PC-9 (cell line): Measurements from ENCODE around the gene ARHGAP42. TPM values are rescaled to one million over a fixed set of nuclear protein-coding genes. Genes with fewer than 3 reads are reported as not detected.

Source experiments
- BruUV-seq: library from RNA; stranded (reverse); fragments of 400-500 nt; replicated peaks from 2 replicates; lab custom pipeline; 2021; lab: Mats Ljungman, UMichigan
- CTCF ChIA-PET: fragments of 300-600 bp; sonication (Branson Sonifier 250); formaldehyde crosslinking; loops from one replicate; lab custom pipeline; 2022; ENCODE audit warnings: antibody characterized with exemption; lab: Charles Lee
- POLR2A ChIA-PET: fragments of 300-600 bp; sonication (Branson Sonifier 250); formaldehyde crosslinking; loops from one replicate; lab custom pipeline; 2022; ENCODE audit warnings: antibody characterized with exemption; ENCODE audit not compliant: unreplicated experiment; lab: Charles Lee
- DNase-seq, 2 experiments: peaks; one replicate each; pipeline versions ENCODE4 v3.0.0 to v3.0.0-alpha.2; 2015 to 2022; ENCODE audit warnings: mixed read lengths in 1 of 2
- H2AFZ ChIP-seq: fragments of 200-600 bp; sonication (generic); 2 replicates; pipeline ENCODE4 v1.8.1; 2017; ENCODE audit warnings: antibody characterized with exemption
- H3F3A ChIP-seq: fragments of 200-600 bp; sonication (generic); 2 replicates; pipeline ENCODE4 v1.8.1; 2017; ENCODE audit warnings: antibody characterized with exemption, mild to moderate bottlenecking, low read depth; ENCODE audit not compliant: insufficient read depth
- H3K27ac ChIP-seq: fragments of 200-600 bp; sonication (generic); 2 replicates; pipeline ENCODE4 v1.6.1; 2016; ENCODE audit warnings: mixed run types
- H3K27me3 ChIP-seq: fragments of 200-600 bp; sonication (generic); 2 replicates; pipeline ENCODE4 v1.6.1; 2016; ENCODE audit warnings: low read depth, mixed run types; ENCODE audit not compliant: insufficient read depth
- H3K36me3 ChIP-seq: fragments of 200-600 bp; sonication (generic); 2 replicates; pipeline ENCODE4 v1.6.1; 2016; ENCODE audit warnings: low read depth, mixed run types
- H3K4me1 ChIP-seq: fragments of 200-600 bp; sonication (generic); replicated peaks from 2 replicates; pipeline ENCODE4 v1.6.1; 2016; ENCODE audit warnings: mixed run types; ENCODE audit not compliant: insufficient read depth
- H3K4me2 ChIP-seq: fragments of 200-600 bp; sonication (generic); 2 replicates; pipeline ENCODE4 v1.6.1; 2017; ENCODE audit warnings: mixed run types
- H3K4me3 ChIP-seq: fragments of 200-600 bp; sonication (generic); 2 replicates; pipeline ENCODE4 v1.6.1; 2016; ENCODE audit warnings: mixed run types
- H3K79me2 ChIP-seq: fragments of 200-600 bp; sonication (generic); 2 replicates; pipeline ENCODE4 v1.6.1; 2017; ENCODE audit warnings: low read depth, mixed run types
- H3K9me2 ChIP-seq: fragments of 200-600 bp; sonication (generic); 2 replicates; pipeline ENCODE4 v1.8.1; 2017; ENCODE audit warnings: mild to moderate bottlenecking; ENCODE audit not compliant: insufficient read depth
- H3K9me3 ChIP-seq: fragments of 200-600 bp; sonication (generic); 2 replicates; pipeline ENCODE4 v1.8.1; 2016; ENCODE audit warnings: low read depth; ENCODE audit not compliant: insufficient read depth
- H4K20me1 ChIP-seq: fragments of 200-600 bp; sonication (generic); 2 replicates; pipeline ENCODE4 v1.8.1; 2017; ENCODE audit not compliant: insufficient read depth
- EZH2 ChIP-seq: fragments of 200-600 bp; sonication (generic); IDR thresholded peaks from 2 replicates; pipeline ENCODE4 v1.8.0; 2017; ENCODE audit warnings: antibody characterized with exemption, low read depth
- intact Hi-C: fragments of 100-400 bp; cut with micrococcal nuclease; formaldehyde crosslinking; loops from one replicate; pipeline ENCODE4 v1.10.0; 2022; ENCODE audit not compliant: unreplicated experiment
- total RNA-seq: library from RNA; stranded (reverse); gene quantifications from 2 replicates; pipeline ENCODE4 v1.2.3, GENCODE V29; 2021
- TF ChIP-seq, protein P1 (sequence below): fragments of 200-600 bp; sonication (generic); conservative IDR thresholded peaks from 2 replicates; pipeline ENCODE4 v1.6.1; 2017; ENCODE audit warnings: mixed run types, antibody characterized with exemption, mild to moderate bottlenecking, moderate library complexity

The ARHGAP42 gene
- total RNA-seq, 1 experiment from 2014 or later: 12.8 TPM

- Histone ChIP-seq H3K79me2 (no peaks in the 10 kb centered on the region), H3F3A (no peaks in the 10 kb centered on the region), H3K4me3 (no peak overlapping the region), H3K36me3 (no peaks in the 10 kb centered on the region), H3K4me1 (no peaks in the 10 kb centered on the region), H3K9me3 (no peaks in the 10 kb centered on the region), H3K27ac (no peak overlapping the region), H3K9me2 (no peaks in the 10 kb centered on the region; the same call in 1 of the 2 replicates), H3K4me2 (no peak overlapping the region), H4K20me1 (no peaks in the 10 kb centered on the region), H2AFZ (no peak overlapping the region), H3K27me3 (no peaks in the 10 kb centered on the region)
- no TSS peak for BruUV-seq
- POLR2A ChIA-PET: interaction anchor here (0.7 kb wide), 1 partner anchor 1374 kb away, joined by 3 read pairs; no protein-coding TSS in a partner anchor
- intact Hi-C loops: loop anchor here (5.0 kb wide), 1 partner anchor 708 kb away; no protein-coding TSS in a partner anchor
- DNase-seq: no peak
- TF ChIP-seq EZH2: no peak
- TF ChIP-seq, protein P1, sequence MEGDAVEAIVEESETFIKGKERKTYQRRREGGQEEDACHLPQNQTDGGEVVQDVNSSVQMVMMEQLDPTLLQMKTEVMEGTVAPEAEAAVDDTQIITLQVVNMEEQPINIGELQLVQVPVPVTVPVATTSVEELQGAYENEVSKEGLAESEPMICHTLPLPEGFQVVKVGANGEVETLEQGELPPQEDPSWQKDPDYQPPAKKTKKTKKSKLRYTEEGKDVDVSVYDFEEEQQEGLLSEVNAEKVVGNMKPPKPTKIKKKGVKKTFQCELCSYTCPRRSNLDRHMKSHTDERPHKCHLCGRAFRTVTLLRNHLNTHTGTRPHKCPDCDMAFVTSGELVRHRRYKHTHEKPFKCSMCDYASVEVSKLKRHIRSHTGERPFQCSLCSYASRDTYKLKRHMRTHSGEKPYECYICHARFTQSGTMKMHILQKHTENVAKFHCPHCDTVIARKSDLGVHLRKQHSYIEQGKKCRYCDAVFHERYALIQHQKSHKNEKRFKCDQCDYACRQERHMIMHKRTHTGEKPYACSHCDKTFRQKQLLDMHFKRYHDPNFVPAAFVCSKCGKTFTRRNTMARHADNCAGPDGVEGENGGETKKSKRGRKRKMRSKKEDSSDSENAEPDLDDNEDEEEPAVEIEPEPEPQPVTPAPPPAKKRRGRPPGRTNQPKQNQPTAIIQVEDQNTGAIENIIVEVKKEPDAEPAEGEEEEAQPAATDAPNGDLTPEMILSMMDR: no peak
- CTCF ChIA-PET: no interaction called here
These were observed 113.1 kb downstream of the ARHGAP42 start for GRCh38 chr11:100800202-100800601.

DNA sequence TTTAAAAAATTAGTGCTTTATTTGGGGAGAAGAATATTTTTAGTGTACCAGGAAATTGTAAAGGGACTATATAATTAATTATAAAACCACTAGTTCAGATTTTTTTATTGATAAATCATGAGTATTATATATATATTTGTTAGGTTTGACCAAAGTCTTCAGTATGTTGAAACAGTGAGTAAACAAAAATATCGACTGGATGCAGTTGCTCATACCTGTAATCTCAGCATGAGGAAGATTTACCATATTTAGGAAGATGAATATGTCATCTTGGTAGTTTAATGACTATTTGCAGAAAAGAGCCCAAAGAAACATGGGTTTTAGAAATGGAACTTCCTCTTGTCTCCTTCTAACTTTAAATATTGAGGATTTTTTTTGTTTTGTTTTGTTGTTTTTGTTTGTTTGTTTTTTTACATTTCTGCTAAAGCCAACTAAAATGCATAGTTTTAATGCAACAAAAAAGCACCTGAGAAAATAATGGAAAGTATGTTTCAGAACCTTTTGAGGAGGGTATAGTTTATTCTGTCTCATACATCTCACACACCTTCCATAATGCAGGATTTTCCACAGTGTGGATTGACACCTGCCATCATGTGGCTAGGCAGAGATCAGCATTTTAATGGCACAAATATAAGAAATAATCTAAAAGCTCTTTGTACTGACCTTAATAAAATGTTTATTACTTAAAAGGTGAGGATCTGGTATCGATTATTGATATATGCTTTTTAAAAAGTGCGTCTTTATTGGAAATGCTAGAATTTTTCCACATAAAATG is 114.3 kb downstream of the ARHGAP42 start:
- Histone ChIP-seq H3K9me2 (no peaks in the 10 kb centered on the region), H3K79me2 (no peaks in the 10 kb centered on the region), H3K4me3 (no peak overlapping the region), H3F3A (no peaks in the 10 kb centered on the region), H3K4me2 (no peak overlapping the region), H4K20me1 (no peaks in the 10 kb centered on the region), H3K9me3 (no peaks in the 10 kb centered on the region), H3K27ac (no peak overlapping the region), H3K4me1 (no peaks in the 10 kb centered on the region), H2AFZ (no peak overlapping the region), H3K36me3 (no peaks in the 10 kb centered on the region), H3K27me3 (no peaks in the 10 kb centered on the region)
- intact Hi-C loops: loop anchor here (5.0 kb wide), 1 partner anchor 709 kb away; no protein-coding TSS in a partner anchor
- no peak for DNase-seq
- TF ChIP-seq, protein P1: no peak
- TF ChIP-seq EZH2: no peak
- BruUV-seq: no TSS peak
- CTCF ChIA-PET: no interaction called here
- POLR2A ChIA-PET: no interaction called here

GRCh38 chr11:100805506-100806199 is 118.6 kb downstream of the ARHGAP42 start:
- no peaks in the 10 kb centered on the region for H3K36me3 ChIP-seq
- H3K9me2 ChIP-seq: no peaks in the 10 kb centered on the region
- no peak for DNase-seq
- no peaks in the 10 kb centered on the region for H4K20me1 ChIP-seq
- intact Hi-C loops: no loop called here
- no peaks in the 10 kb centered on the region for H3K9me3 ChIP-seq
- H3K27me3 ChIP-seq: no peaks in the 10 kb centered on the region
- H3F3A ChIP-seq: no peaks in the 10 kb centered on the region
- no peak overlapping the region for H3K4me2 ChIP-seq
- H3K4me1 ChIP-seq: peaks cover 5% of the 10 kb centered on the region
- no peaks in the 10 kb centered on the region for H3K79me2 ChIP-seq
- TF ChIP-seq, protein P1: no peak
- TF ChIP-seq EZH2: no peak
- POLR2A ChIA-PET: no interaction called here
- CTCF ChIA-PET: no interaction called here
- H3K27ac ChIP-seq: no peak overlapping the region
- H3K4me3 ChIP-seq: no peak overlapping the region
- H2AFZ ChIP-seq: no peak overlapping the region
- no TSS peak for BruUV-seq
